NB4 (cell line): ENCODE data around the gene ARHGAP15.

ENCODE experiments used
- POLR2A ChIP-seq: IDR thresholded peaks from 2 replicates; pipeline ENCODE4 v1.6.1; 2011; ENCODE audit warnings: mild to moderate bottlenecking; ENCODE audit not compliant: insufficient read length; ENCODE audit errors: extremely low read depth
- TF ChIP-seq, protein P1 (sequence below): IDR thresholded peaks from one replicate; pipeline ENCODE4 v1.5.1; 2012; ENCODE audit warnings: low read depth, low read length
- TF ChIP-seq, protein P2 (sequence below): IDR thresholded peaks from 2 replicates; pipeline ENCODE4 v1.6.1; 2011; ENCODE audit warnings: low read depth, low read length

DNA sequence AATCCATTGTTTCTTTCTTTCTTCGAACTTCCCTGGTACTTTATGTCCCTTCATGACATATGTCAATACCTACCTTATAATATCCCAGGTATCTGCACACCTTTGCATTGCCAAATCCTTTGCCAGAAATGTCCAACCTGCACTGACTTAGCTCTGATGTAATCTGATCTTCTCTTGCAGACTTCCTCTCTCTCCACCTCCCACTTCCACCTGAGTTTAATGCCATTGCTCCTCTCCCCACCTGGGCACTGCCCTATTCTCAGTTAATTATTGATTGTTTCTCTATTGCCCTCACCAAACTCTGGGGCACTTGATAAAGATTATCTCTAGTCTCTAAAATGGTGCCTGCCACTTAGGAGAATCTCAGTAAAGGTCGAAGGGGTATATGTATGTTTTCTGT is 23.0 kb downstream of the ARHGAP15 start:
- TF ChIP-seq, protein P1, sequence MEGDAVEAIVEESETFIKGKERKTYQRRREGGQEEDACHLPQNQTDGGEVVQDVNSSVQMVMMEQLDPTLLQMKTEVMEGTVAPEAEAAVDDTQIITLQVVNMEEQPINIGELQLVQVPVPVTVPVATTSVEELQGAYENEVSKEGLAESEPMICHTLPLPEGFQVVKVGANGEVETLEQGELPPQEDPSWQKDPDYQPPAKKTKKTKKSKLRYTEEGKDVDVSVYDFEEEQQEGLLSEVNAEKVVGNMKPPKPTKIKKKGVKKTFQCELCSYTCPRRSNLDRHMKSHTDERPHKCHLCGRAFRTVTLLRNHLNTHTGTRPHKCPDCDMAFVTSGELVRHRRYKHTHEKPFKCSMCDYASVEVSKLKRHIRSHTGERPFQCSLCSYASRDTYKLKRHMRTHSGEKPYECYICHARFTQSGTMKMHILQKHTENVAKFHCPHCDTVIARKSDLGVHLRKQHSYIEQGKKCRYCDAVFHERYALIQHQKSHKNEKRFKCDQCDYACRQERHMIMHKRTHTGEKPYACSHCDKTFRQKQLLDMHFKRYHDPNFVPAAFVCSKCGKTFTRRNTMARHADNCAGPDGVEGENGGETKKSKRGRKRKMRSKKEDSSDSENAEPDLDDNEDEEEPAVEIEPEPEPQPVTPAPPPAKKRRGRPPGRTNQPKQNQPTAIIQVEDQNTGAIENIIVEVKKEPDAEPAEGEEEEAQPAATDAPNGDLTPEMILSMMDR, result no peak
- TF ChIP-seq POLR2A, result no peak
- TF ChIP-seq, protein P2, sequence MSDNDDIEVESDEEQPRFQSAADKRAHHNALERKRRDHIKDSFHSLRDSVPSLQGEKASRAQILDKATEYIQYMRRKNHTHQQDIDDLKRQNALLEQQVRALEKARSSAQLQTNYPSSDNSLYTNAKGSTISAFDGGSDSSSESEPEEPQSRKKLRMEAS, result no peak
